Activated CD8-positive, alpha-beta memory T cell treated with anti-CD3 and anti-CD28 coated beads, Interleukin-2, amount 50 U/mL, for 4 hours (primary cell): ENCODE results near the gene LDB1.
A peak's percentile ranks its signal among the peaks of the same experiment; 100 is the strongest.

Experiments
- DNase-seq: peaks from one replicate; pipeline ENCODE4 v3.0.0-alpha.2; 2020

LDB1 gene

DNA sequence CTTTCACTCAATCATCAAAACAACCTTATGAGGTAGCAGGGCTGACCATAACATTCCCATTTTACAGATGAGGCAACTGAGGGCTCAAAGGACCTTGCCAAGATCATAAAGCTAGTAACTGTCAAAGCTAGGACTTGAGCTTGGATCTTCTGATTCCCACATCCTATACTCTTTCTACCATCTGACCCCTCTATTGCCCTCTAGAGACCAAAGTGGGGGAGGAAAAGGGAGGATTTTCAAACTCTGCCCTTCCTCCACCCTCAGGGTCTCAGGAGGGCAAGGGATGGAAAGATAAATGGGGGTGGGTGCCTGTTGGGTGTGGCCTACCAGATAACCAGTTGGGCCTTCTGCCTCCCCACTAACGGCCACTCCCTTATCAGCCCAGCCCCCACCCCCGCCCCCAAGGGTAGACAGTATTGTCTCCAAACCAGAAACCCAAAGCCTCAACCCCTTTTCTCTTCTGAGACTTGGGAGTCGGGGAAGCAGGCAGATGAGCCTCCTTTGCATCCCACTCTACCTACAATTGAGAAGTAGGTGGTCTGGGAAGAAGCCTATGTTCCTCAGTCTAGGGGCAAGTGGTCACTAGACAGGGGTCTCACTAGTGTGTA lies 7.9 kb downstream of the LDB1 start:
- no peak for DNase-seq

DNA sequence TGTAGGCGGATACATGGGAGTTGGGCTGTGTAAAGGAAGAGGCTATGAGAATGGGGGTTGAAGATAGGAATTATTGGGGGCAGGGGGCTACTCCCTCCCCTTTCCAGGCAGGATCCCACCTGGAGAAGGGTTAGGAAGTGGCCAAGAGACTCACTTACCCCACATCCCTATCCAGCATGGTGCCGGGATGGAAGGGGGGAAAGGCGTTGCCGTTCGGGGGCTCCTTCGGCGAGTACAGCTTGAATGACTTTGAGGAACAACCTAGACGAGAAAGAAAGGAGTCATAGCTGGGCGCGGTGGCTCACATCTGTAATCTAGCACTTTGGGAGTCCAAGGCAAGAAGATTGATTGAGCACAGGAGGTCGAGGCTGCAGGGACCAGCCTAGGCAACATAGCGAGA lies 8.9 kb downstream of the LDB1 start:
- DNase-seq = no peak

DNA sequence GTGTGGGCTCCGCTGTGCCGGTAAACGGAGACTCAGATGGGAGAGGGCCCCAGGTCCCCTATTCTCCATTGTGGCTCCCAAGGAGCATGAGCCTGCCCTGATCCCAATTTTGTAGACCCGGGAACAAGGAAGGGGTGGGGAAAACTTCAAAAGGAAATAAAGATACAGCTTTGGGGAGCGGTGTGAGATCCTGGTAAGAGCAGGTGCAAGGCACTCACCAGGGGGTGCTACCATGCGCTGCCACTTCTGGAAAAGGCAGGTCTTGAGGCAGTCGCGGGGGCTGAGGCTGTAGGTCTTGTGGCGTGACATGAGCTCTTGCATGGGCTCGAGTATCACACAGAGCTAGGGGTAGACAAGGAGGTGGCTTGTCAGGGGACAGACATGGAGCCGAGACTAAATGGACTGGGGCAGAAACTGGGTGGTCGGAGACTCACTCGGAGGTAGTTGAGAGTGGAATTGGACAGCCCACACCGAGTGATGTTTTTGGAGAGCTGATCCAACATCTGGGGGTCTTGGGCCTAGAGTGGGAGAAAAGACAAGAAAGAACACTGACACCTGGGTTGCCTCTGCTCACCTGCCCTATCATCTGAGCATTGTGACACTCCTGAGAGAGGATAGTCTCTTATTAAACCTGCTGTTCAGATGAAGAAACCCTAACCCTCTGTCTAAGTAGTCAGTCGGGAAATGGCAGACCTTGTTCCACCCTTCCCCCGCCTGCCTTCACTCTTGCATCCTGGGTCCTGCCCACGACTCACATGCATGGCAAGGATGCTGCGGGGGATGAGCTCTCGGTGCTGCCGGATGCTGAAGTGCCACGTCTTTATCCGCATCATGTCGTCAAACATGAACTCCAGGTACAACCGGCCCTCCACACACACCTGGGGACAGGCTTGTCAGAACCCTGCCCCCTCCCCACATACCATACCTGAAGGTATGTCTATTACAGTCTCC lies 10.7 kb downstream of the LDB1 start:
- DNase-seq = no peak

DNA sequence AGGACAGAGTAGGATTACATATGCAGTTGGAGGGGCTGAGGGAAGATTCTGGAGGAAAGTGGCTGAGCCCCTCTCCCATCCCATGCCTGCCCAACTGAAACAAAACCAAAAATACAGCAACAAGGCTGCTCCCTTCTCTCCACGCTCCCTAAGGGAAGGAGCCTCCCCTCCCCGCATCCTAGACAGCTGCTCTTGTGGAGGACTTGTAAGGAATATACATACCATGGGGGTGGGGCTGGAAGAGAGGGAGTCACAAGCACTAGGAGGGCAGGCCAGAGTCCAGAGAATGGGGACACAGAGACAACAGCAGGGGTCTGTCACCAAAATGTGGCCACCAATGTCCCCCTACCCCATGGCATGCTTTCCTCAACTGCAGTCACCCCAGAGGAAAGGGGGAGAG lies 13.2 kb downstream of the LDB1 start:
- DNase-seq = no peak

DNA sequence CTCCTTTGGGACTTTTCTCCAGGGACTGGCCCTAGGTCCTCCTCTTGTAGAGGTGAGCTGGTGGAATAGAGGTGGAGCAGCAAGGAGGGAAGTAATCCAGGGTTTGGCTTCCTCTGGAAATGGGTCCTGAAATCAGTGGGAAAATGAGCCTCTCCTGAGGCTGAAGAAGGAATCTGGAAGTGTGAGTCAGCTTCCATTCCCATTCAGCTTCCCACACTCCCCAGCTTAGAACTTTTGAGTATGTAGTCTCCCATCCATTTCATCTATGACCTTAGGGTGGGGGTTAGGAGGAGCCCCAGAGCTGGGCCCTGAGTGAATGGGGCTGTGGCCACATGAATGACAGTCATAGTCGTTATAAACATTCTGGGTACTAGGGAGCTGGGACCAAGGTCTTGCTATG lies 17.7 kb downstream of the LDB1 start:
- DNase-seq = no peak

DNA sequence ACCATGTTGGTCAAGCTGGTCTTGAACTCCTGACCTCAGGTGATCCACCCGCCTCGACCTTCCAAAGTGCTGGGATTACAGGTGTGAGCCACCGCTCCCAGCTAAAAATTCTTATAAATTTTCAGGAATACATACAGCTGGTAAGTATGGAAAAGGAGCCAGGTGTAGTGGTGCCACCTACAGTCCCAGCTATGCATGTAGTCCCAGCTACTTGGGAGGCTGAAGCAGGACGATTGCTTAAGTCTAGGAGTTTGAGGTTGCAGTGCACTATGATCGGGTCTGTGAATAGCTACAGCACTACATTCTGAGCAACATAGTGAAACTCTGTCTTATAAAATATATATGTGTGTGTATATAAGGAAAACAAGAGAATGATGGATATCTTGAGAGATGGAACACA lies 19.0 kb downstream of the LDB1 start:
- DNase-seq = no peak

DNA sequence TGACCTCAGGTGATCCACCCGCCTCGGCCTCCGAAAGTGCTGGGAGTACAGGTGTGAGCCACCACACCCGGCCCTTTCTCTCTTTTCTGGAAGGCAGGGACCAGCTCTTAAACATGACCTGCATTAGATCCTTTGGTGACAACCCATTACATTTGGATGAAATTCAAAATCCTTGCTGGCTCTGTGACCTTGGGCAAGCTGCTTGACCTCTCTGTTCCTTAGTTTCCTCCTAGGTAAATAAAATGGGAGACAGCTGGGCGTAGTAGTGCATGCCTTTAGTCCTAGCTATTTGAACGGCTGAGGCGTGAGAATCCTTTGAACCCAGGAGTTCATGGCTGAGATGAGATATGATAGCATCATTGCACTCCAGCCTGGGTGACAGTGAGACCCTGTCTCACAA lies 23.7 kb downstream of the LDB1 start:
- no peak for DNase-seq

DNA sequence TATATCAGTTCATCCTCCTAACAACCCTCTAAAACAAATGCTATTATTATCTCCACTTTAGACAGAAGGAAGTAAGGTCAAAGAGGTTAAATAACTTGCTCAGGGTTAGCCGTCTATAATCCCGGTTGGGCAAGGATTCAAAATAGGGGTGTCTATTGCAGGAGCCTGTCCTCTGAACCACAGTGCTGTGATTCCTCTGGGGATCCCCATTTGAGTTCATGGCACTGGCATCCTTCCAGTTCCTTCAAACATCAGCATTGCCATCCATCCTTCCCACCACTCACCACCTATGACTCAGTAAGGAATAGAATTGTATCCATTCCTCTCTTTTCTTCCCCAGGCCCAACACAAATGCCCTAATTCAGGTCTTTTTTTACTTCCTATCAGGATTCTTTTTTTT lies 29.4 kb downstream of the LDB1 start:
- DNase-seq = no peak

DNA sequence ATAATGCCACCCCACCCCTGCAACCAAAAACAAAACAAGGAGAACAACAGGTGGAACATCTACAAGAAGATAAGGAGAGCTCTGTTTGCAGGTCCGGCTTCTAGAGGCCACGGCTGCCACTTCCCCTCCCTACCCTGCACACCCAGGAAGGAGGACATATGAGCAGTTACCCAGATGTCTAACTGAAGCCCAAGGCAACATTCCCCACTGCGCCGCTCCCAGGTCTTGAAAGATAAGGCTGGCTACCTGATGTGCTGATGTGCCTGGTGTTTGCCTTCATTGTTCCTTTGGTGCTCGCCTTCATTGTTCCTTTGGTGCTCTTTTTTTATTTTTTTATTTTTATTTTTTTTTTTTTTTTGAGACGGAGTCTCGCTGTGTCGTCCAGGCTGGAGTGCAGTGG lies 34.0 kb downstream of the LDB1 start:
- no peak for DNase-seq

DNA sequence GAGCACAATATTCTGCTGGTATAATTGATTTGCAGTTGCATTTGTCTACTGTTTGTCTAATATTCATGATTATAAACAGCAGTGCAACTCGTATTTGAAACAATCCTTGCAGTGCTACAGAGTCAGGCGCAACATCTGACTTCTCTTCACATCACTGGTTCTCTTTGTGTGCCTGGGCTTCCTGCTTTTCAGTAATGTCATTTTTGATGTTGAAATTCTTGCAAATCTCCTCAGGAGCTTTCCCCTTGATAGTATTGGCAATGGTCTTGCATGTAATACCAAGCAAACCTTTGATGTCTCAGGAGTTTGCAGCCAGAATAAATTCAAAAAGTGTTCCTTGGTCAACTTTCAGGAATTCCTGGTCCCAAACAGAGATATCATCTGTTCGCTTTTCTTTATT lies 34.8 kb downstream of the LDB1 start:
- DNase-seq = no peak

DNA sequence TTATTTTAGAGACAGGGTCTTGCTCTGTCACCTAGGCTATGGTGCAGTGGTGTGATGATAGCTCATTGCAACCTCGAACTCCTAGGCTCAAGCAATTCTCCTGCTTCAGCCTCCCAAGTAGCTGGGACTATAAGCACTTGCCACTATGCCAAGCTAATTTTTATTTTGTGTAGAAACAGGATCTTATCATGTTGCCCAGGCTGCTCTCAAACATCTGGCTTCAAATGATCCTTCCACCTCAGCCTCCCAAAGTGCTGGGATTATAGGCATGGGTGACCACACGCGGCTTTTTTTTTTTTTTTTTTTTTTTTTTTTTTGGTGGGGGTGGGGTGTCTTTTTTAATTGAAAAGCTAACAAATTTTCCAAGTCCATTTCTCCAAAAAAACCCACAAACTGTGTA lies 36.6 kb downstream of the LDB1 start:
- no peak for DNase-seq

DNA sequence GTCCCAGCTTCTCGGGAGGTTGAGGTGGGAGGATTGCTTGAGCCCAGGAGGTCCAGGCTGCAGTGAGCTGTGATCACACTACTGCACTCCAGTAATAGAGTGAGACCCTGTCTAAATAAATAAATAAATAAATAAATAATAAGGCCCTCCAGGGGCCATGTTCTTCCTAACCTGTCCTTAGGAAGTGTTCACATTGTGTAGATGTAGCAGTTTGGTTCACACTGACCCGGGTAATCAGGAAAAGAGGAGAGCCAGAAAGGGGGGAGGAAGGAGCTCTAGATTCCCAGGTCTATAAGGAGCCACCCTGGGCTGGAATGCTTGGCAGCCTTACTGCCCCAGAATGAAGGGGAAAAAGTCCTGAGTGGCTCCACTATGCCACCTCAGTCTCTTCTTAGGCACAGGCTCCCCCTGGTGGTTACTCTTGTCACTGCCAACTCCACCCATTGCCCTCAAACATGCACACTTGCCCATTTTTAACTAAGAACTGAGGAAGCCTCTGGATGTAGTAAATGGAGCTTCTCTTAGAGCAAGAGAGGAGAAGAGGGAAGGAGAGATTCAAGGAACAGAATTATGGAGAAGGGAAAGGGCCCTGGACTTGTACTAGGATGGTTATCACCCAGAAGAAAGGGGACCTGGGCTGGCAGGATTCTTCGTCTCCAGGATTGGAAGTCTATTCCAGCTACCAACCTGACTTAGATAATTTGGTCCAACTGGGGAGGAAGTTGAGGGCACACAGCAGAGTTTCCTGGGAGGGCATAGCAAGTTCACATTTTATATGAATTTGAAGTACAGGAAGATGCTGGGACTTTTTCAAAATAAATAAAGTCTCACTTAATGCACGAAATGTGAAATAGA lies 47.3 kb downstream of the LDB1 start:
- DNase-seq = peak; percentile 82

DNA sequence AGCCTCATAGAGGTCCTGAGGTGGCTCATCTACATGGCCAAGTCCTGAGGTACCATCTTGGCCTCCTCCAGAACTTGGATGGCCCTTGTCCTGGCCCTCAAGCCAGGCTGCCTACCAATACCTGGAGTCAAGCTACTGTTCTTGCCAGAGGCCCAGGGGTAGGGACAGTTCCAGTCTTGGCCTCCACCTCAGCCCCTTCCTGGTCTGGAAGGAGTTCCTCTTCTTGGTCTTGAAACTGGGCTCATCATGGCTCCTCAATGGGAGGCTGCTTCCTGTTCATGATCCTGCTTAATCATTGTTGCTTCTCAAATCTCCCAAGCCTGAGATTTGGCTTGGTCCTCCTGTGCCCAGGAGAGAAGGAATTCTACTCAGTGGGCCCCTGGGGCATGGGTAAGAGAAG lies 51.1 kb downstream of the LDB1 start:
- no peak for DNase-seq

DNA sequence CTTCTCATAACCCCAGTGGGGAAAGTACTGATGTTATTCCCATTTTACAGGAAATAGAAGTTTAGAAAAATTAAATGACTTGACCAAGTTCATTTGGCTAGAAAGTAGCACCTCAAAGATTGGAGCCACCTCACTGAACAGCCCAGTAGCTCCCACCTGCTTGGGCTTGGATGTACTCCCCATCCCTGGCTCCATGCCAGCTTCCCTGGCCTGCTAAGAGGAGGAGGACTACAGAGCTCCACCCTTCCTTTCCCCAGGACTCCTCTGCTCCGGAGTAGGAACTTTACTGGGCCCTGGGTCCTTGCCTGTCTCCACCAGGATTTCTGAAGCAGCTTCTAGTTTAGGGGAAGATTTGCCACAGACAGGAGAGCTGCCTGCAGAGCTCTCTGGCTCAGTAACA lies 52.0 kb downstream of the LDB1 start:
- no peak for DNase-seq

DNA sequence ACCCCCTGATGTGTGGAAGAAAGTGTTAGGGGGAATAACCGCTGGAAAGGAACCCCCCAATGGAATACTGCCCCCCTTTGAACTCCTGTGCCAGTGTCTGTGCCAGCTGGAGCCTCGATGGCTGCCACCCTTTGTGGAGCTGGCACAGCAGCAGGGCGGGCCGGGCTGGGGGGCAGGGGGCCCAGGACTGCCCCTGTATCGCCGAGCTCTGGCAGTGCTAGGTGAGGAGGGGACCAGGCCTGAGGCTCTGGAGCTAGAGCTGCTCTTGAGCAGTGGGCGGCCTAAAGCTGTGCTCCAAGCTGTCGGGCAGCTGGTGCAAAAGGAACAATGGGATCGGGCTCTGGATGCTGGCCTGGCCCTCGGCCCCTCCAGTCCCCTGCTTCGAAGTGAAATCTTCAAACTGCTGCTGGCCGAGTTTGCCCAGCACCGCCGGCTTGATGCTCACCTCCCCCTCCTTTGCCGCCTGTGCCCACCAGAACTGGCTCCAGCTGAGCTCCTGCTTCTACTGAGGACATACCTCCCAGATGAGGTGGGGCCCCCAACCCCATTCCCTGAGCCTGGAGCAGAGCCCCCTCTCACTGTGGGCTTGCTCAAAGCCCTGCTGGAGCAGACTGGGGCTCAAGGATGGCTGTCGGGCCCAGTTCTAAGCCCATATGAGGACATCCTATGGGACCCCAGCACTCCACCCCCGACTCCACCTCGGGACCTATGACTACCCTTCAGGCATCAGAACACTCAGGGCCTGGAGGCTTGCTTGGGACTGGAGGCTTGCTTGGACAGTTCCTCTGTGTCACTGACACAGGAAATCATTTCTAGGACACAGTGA lies 52.9 kb downstream of the LDB1 start:
- DNase-seq = no peak

DNA sequence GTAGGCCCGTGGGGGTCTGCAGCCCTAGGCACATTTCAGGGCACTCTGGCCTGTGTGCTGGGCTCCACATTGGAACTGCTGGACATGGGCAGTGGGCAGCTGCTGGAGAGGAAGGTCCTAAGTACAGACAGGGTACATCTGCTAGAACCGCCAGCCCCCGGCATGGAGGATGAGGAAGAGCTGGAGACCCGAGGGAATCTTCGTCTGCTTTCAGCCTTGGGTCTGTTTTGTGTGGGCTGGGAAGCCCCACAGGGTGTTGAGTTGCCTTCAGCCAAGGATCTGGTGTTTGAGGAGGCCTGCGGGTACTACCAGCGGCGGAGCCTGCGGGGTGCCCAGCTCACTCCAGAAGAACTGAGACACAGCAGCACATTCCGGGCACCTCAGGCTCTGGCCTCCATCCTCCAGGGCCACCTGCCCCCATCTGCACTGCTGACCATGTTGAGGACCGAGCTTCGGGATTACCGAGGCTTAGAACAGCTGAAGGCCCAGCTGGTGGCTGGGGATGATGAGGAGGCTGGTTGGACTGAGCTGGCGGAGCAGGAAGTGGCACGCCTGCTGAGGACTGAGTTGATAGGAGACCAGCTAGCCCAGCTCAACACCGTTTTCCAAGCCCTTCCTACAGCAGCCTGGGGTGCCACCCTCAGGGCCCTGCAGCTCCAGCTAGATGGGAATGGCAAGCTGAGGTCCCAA lies 53.6 kb downstream of the LDB1 start:
- DNase-seq = no peak

DNA sequence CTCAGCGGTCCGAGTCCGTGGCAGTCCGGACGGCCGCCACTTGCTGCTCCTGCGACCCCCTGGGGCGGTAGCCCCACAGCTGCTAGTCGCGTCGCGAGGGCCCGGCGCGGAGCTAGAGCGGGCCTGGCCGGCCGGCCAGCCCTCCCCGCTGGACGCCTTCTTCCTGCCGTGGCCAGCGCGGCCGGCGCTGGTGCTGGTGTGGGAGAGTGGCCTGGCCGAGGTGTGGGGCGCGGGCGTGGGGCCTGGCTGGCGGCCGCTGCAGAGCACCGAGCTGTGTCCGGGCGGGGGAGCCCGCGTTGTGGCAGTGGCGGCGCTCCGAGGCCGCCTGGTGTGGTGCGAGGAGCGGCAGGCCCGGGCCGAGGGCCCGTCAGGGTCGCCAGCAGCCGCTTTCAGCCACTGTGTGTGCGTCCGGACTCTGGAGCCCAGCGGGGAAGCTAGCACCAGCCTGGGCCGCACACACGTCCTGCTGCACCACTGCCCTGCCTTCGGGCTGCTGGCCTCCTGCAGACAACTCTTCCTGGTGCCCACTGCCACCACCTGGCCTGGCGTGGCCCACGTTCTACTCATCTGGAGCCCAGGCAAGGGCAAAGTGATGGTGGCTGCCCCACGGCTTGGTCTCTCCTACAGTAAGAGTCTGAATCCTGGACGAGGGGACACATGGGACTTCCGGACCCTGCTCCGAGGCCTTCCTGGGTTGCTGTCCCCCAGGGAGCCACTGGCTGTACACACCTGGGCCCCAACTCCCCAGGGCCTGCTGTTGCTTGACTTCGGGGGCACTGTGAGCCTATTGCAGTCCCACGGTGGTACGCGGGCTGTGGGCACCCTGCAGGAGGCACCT lies 54.4 kb downstream of the LDB1 start:
- peak; percentile 20 for DNase-seq

DNA sequence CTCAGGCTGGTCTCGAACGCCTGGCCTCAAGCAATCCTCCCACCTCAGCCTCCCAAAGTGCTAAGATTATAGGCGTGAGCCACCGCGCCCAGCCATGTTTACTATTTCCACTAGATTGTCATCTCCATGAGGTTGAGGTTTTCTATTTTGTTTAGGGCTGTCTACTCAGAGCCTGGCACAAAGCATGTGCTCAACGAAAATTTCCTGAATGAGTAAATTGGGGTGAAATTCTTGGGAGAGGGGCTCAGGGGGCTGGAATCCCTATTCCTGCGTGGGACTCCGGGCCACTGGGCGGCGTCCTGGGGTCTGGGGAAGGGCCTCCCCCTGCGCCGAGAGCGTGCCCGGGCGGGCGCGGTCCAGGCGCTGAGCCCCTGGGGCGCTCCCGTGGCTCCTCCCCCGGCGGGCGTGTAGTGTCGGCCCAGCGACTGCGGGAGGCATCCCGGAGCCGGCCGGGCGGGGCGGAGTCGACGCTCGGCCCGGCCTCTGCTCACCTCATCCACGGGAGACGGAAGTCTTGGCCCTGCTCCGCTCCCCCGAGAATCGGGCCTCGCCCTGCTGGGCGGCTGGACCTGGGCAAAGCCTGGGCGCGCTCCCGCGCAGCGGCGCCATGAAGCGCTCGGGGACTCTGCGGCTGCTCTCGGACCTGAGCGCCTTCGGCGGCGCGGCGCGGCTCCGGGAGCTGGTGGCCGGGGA lies 55.2 kb downstream of the LDB1 start, which contains the start of gene HPS6:
TSS of gene HPS6 (plus strand) at position 482 of the 693 bp plus-strand sequence. CDS start at position 608, 126 bp downstream.
- peak; percentile 92 for DNase-seq

DNA sequence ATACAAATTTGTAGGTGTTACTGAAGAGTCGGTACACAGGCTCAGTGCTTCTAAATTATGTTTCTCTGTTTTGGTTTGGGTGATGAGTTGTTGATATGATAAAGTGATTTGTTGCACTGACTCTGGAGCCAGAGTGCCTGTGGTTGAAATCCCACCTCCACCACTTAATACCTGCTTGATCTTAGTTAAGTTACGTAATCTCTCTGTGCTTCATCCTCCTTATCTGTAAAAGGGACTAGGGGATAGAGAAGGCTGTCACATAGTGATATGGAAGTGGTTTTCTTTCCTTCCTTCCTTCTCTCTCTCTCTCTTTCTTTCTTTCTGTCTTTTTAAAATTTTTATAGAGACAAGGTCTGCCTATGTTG lies 55.7 kb downstream of the LDB1 start:
- DNase-seq = no peak

DNA sequence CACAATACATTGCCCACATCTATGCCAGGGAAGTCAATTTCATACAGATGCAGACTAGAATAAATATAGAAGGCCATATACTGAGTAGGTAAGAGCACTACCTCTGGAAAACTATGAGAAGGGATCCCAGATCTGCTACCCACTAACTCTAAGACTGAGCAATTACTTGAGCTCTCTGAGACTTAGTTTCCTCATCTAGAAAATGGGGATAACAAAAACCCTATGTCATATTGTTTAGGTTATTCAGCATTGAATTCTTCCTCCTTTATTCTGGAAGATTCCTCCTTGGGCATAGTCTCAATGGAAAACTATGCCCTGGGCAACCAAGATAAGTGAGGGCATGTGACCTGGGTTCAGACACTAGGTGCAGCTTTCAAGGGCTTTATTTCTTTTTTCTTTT lies 60.2 kb downstream of the LDB1 start:
- DNase-seq = no peak
